ENCODE measurements around the gene PPP2R5E.

- no peak for TF ChIP-seq CTCF (IDR thresholded peaks at IDR 0.05; ENCODE audit: low read length)
- TF ChIP-seq EZH2 (IDR thresholded peaks at IDR 0.05; ENCODE audit: borderline replicate concordance, low read length): no peak
Measured at GRCh38 chr14:63444588-63444987, 98.6 kb downstream of the PPP2R5E start.

Measured in OCI-LY1 (cell line).